Type B pancreatic cell (in vitro differentiated cells): ENCODE data around the gene OCEL1. TPM values are rescaled to one million over a fixed set of nuclear protein-coding genes. Genes with fewer than 3 reads are reported as not detected.
"Not testable (repeated sequence)": the region's sequence is repeated elsewhere in the genome, so short reads cannot be mapped to it uniquely, and the experiment has no call there.

Source experiments
- DNase-seq: peaks from one replicate; pipeline ENCODE4 v3.0.0; 2021; ENCODE audit warnings: mixed read lengths; ENCODE audit not compliant: unreplicated experiment; ENCODE audit errors: extremely low spot score
- H3K27ac Mint-ChIP-seq: 2 replicates; pipeline ENCODE4 v1.8.0; 2021; ENCODE audit warnings: mild to moderate bottlenecking, mixed read lengths
- H3K27me3 Mint-ChIP-seq: 2 replicates; pipeline ENCODE4 v1.8.0; 2021; ENCODE audit warnings: mixed read lengths
- H3K36me3 Mint-ChIP-seq: 2 replicates; pipeline ENCODE4 v1.8.0; 2021; ENCODE audit warnings: mixed read lengths
- H3K4me1 Mint-ChIP-seq: one replicate; pipeline ENCODE4 v1.8.0; 2021; ENCODE audit warnings: mixed read lengths; ENCODE audit not compliant: unreplicated experiment
- H3K4me3 Mint-ChIP-seq: 2 replicates; pipeline ENCODE4 v1.8.0; 2021; ENCODE audit warnings: mild to moderate bottlenecking, mixed read lengths
- H3K9me3 Mint-ChIP-seq: 2 replicates; pipeline ENCODE4 v1.8.0; 2021; ENCODE audit warnings: mixed read lengths
- CTCF ChIP-seq: fragments of 200-600 bp; sonication (generic); conservative IDR thresholded peaks from 2 replicates; pipeline ENCODE4 v1.5.0; 2021; ENCODE audit warnings: antibody characterized with exemption, mild to moderate bottlenecking
- total RNA-seq: library from RNA; stranded (reverse); gene quantifications from 2 replicates; pipeline ENCODE4 v1.2.1, GENCODE V29; 2021; ENCODE audit warnings: low replicate concordance

OCEL1 gene
- total RNA-seq, 1 donor from 2014 or later = 19.2 TPM

GRCh38 chr19:17264641-17264979 lies 38.6 kb downstream of the OCEL1 start, which contains the start of gene USHBP1:
Gene USHBP1 (minus strand): TSS chr19:17264745. CDS start chr19:17264299, 446 bp downstream.
- Mint-ChIP-seq H3K27me3 (peaks cover 6% of the 10 kb centered on the region), H3K27ac (no peak within 1 kb of the TSS), H3K36me3 (peaks cover 4% of the 10 kb centered on the region), H3K4me1 (peaks cover 17% of the 10 kb centered on the region), H3K4me3 (no peak within 1 kb of the TSS), H3K9me3 (peaks cover 6% of the 10 kb centered on the region)
- DNase-seq = no peak
- TF ChIP-seq CTCF = no peak

GRCh38 chr19:17266026-17266425 lies 40.0 kb downstream of the OCEL1 start:
- Mint-ChIP-seq H3K27me3 (peaks cover 3% of the 10 kb centered on the region), H3K4me1 (peaks cover 12% of the 10 kb centered on the region)
- no peak for DNase-seq

DNA sequence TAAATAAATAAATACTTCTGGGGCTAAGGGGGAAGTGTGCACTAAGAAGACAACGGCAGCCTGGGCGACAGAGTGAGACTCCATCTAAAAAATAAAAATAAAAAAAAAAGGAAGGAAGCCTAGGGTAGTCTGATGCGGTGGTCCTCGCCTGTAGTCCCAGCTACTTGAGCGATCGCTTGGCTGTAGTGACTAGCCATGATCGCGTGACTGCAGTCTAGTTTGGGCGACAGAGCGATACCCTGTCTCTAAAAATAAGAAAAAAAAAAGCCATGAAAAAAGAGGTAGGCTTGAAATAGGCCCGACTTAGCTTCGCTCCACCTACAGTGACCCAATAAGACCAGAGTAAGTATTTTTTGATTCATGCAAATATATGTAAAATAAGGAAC lies 40.6 kb downstream of the OCEL1 start:
- no peak for TF ChIP-seq CTCF
- Mint-ChIP-seq H3K4me3 (peak overlapping the region; percentile 87), H3K36me3 (peaks cover 4% of the 10 kb centered on the region), H3K27me3 (peaks cover 3% of the 10 kb centered on the region), H3K4me1 (peaks cover 11% of the 10 kb centered on the region), H3K9me3 (peaks cover 6% of the 10 kb centered on the region), H3K27ac (peak overlapping the region; percentile 96)
- DNase-seq = no peak

More at GRCh38 chr19:17266026-17266425, 40.0 kb downstream of the OCEL1 start:
- peaks cover 6% of the 10 kb centered on the region for H3K9me3 Mint-ChIP-seq
- TF ChIP-seq CTCF = no peak
- H3K27ac Mint-ChIP-seq = peak overlapping the region; percentile 80
- H3K4me3 Mint-ChIP-seq = no peak overlapping the region
- H3K36me3 Mint-ChIP-seq = peaks cover 4% of the 10 kb centered on the region

- no peak for TF ChIP-seq CTCF
- H3K4me1 Mint-ChIP-seq = peaks cover 11% of the 10 kb centered on the region
- peaks cover 6% of the 10 kb centered on the region for H3K9me3 Mint-ChIP-seq
- peak within 1 kb of the TSS; percentile 96 for H3K27ac Mint-ChIP-seq
- peak; percentile 93 for DNase-seq
- peak within 1 kb of the TSS; percentile 87 for H3K4me3 Mint-ChIP-seq
- H3K27me3 Mint-ChIP-seq = peaks cover 3% of the 10 kb centered on the region
- peaks cover 4% of the 10 kb centered on the region for H3K36me3 Mint-ChIP-seq
Measured at GRCh38 chr19:17266975-17267788, 41.2 kb downstream of the OCEL1 start, which contains the start of gene BABAM1. Gene BABAM1 (plus strand): TSS chr19:17267443. CDS start chr19:17268807, 1,364 bp downstream.

GRCh38 chr19:17268754-17269153 lies 42.7 kb downstream of the OCEL1 start:
- H3K27ac Mint-ChIP-seq = no peak overlapping the region
- H3K9me3 Mint-ChIP-seq = peaks cover 6% of the 10 kb centered on the region
- H3K4me1 Mint-ChIP-seq = peaks cover 11% of the 10 kb centered on the region
- no peak for TF ChIP-seq CTCF
- H3K27me3 Mint-ChIP-seq = peaks cover 3% of the 10 kb centered on the region
- no peak for DNase-seq
- peak overlapping the region; percentile 49 for H3K4me3 Mint-ChIP-seq
- peaks cover 4% of the 10 kb centered on the region for H3K36me3 Mint-ChIP-seq

GRCh38 chr19:17274892-17275291 lies 48.9 kb downstream of the OCEL1 start:
- peaks cover 11% of the 10 kb centered on the region for H3K36me3 Mint-ChIP-seq
- not testable (repeated sequence) for H3K4me3 Mint-ChIP-seq, H3K27ac Mint-ChIP-seq

More at GRCh38 chr19:17274892-17275291, 48.9 kb downstream of the OCEL1 start:
- H3K27me3 Mint-ChIP-seq, H3K9me3 Mint-ChIP-seq, DNase-seq, H3K4me1 Mint-ChIP-seq: not testable (repeated sequence)
